Adrenal gland (tissue), 12 donors: ENCODE results near the gene MBNL1. TPM values are rescaled to one million over a fixed set of nuclear protein-coding genes. Genes with fewer than 3 reads are reported as not detected.
A peak's percentile ranks its signal among the peaks of the same experiment; 100 is the strongest.

Experiments
- DNase-seq, 7 donors: peaks; one replicate each; pipeline ENCODE4 v3.0.0-alpha.2; 2019 to 2020
- H3K27ac ChIP-seq, 5 donors: fragments of 200-600 bp; sonication (generic) in 4 of 5; 1 replicate in 3 of 5; 2 replicates in 2 of 5; pipeline versions ENCODE4 v1.5.1 to v1.8.0; 2016 to 2020; ENCODE audit warnings: mild to moderate bottlenecking in 1 of 5
- H3K27me3 ChIP-seq: fragments of 200-600 bp; 2 replicates; pipeline ENCODE4 v1.8.0; 2021
- H3K36me3 ChIP-seq, 2 donors: fragments of 200-600 bp; replicated peaks in 1 of 2; 1 replicate in 1 of 2; 2 replicates in 1 of 2; pipeline versions ENCODE4 v1.5.1 to v1.8.0; 2018 to 2022
- H3K4me1 ChIP-seq, 2 donors: fragments of 200-600 bp; replicated peaks in 1 of 2; 1 replicate in 1 of 2; 2 replicates in 1 of 2; pipeline versions ENCODE4 v1.5.1 to v1.8.0; 2018 to 2021
- H3K4me3 ChIP-seq, 4 donors: fragments of 200-600 bp; sonication (generic) in 3 of 4; one replicate each; pipeline ENCODE4 v1.5.1; 2016 to 2018
- H3K9me3 ChIP-seq, 3 donors: fragments of 200-600 bp; sonication (generic) in 1 of 3; replicated peaks in 1 of 3; 1 replicate in 2 of 3; 2 replicates in 1 of 3; pipeline versions ENCODE4 v1.5.1 to v1.8.0; 2016 to 2021
- POLR2A ChIP-seq, 2 donors: fragments of 450-650 bp; IDR thresholded peaks; one replicate each; pipeline ENCODE4 v1.6.1; 2017; ENCODE audit warnings: antibody characterized with exemption in 2 of 2, mild to moderate bottlenecking in 2 of 2, moderate library complexity in 1 of 2
- WGBS, 4 donors: extraction: QIAGEN DNeasy Blood & Tissue Kit in 2 of 4; methylation state at CpG; one replicate each; pipeline versions ENCODE4 v1.1.5 to v1.1.7; 2013 to 2017; 5-methylcytosine and 5-hydroxymethylcytosine counted together
- intact Hi-C, 2 donors: fragments of 100-400 bp; cut with DNase I; formaldehyde crosslinking; loops; one replicate each; pipeline versions ENCODE4 v1.14.1 to v1.15.0; 2022 to 2023
- polyA plus RNA-seq, 3 donors: library from polyadenylated mRNA; stranded (reverse); fragments of 200-250 nt in 2 of 3; fragments of 350-450 nt in 1 of 3; fragmentation: Illumina TruSeq in 1 of 3; extraction: RNeasy Lipid Tissue Mini Kit (QIAGEN cat#74804) in 1 of 3; gene quantifications; one replicate each; pipeline ENCODE4 v1.2.3, GENCODE V29; 2013 to 2014
- total RNA-seq, 9 donors: library from RNA; depleted of rRNA in 4 of 9; stranded (reverse); fragments of >200 nt in 4 of 9; fragments of 120-200 nt in 1 of 9; fragmentation: NEBNext Ultra II Directional in 1 of 9; extraction: Animal tissue kit (Norgen Biotek cat#: 25700) in 1 of 9; gene quantifications; one replicate each; pipeline versions ENCODE4 v1.1.0 to v1.2.4, GENCODE V29; 2013 to 2023
- TF ChIP-seq, protein P1 (sequence below), 6 experiments: fragments of 450-650 bp in 4 of 6; fragments of 200-600 bp in 2 of 6; sonication (generic) in 1 of 6; IDR thresholded peaks; 1 replicate in 5 of 6; 2 replicates in 1 of 6; pipeline versions ENCODE4 v1.5.1 to v1.8.0; 2016 to 2021; ENCODE audit warnings: antibody characterized with exemption in 6 of 6, mild to moderate bottlenecking in 2 of 6, moderate library complexity in 1 of 6
- donor health status: healthy with polysubstance abuse.
- donor health status: Bipolar disorder and iron deficiency.
- donor health status: DM: yes; HTN: yes; CAD: no.
- donor health status: DM: no; HTN: no; CAD: no.
- donor health status: DM: no; HTN: no; CAD: no.
- donor health status: DM: yes; HTN: yes; CAD: no.

The MBNL1 gene
- total and polyA plus RNA-seq, 12 donors, result 30.6 to 252 (median 122) TPM

DNA sequence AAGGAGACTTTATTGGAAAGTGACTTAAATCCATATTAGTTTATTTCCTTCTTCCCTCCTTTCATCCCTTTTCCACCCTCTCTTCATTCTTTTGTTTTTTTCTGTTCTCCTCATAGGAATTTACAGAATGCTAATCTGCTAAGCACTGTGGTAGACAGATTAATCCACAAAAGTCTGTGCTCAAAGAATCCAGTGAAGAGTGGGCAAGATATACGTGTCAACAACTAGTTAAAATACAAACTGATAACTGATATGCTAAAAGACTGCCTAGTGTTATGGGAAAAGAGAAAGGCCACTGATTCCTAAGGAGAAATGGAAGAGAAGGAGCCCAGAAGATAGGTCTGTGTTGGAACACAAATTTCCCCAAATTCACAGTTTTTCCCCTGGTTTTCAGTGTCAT lies 202.2 kb downstream of the MBNL1 start:
- no peaks in the 10 kb centered on the region for H3K9me3 ChIP-seq
- WGBS, 4 donors, result 73 to 85% (median 79%) methylated on average over 1 of the region's 1 CpG
- H3K4me1 ChIP-seq, result peaks cover 0 to 7% of the 10 kb centered on the region in 2 donors
- intact Hi-C loops, result no loop called here
- no peak overlapping the region for H3K27ac ChIP-seq
- H3K27me3 ChIP-seq, result no peaks in the 10 kb centered on the region
- DNase-seq, result no peak
- TF ChIP-seq, protein P1, sequence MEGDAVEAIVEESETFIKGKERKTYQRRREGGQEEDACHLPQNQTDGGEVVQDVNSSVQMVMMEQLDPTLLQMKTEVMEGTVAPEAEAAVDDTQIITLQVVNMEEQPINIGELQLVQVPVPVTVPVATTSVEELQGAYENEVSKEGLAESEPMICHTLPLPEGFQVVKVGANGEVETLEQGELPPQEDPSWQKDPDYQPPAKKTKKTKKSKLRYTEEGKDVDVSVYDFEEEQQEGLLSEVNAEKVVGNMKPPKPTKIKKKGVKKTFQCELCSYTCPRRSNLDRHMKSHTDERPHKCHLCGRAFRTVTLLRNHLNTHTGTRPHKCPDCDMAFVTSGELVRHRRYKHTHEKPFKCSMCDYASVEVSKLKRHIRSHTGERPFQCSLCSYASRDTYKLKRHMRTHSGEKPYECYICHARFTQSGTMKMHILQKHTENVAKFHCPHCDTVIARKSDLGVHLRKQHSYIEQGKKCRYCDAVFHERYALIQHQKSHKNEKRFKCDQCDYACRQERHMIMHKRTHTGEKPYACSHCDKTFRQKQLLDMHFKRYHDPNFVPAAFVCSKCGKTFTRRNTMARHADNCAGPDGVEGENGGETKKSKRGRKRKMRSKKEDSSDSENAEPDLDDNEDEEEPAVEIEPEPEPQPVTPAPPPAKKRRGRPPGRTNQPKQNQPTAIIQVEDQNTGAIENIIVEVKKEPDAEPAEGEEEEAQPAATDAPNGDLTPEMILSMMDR (IDR thresholded peaks at IDR 0.05), result no peak
- no peak for TF ChIP-seq POLR2A (IDR thresholded peaks at IDR 0.05)
- no peaks in the 10 kb centered on the region for H3K36me3 ChIP-seq
- H3K4me3 ChIP-seq, result no peak overlapping the region

GRCh38 chr3:152471814-152472671 lies 203.3 kb downstream of the MBNL1 start:
- peak overlapping the region in 1 of 4 donors; percentile 23 for H3K4me3 ChIP-seq
- no peaks in the 10 kb centered on the region for H3K9me3 ChIP-seq
- peaks cover 0 to 7% of the 10 kb centered on the region in 2 donors for H3K4me1 ChIP-seq
- no peaks in the 10 kb centered on the region for H3K36me3 ChIP-seq
- peak; percentile 64 to 88 (median 70) for DNase-seq
- 22 to 30% (median 26%) methylated on average over 15 of the region's 15 CpGs for WGBS, 4 donors
- H3K27ac ChIP-seq, result no peak overlapping the region
- TF ChIP-seq POLR2A (IDR thresholded peaks at IDR 0.05), result no peak
- TF ChIP-seq, protein P1 (IDR thresholded peaks at IDR 0.05), result peak; percentile 56 to 82 (median 72)
- intact Hi-C loops, result no loop called here
- H3K27me3 ChIP-seq, result no peaks in the 10 kb centered on the region

- TF ChIP-seq, protein P1 (IDR thresholded peaks at IDR 0.05), result no peak
- no peaks in the 10 kb centered on the region for H3K9me3 ChIP-seq
- no peak overlapping the region for H3K27ac ChIP-seq
- no peak for DNase-seq
- no peaks in the 10 kb centered on the region for H3K27me3 ChIP-seq
- intact Hi-C loops, result no loop called here
- 89 to 93% (median 90%) methylated on average over 3 of the region's 3 CpGs for WGBS, 4 donors
- H3K4me3 ChIP-seq, result no peak overlapping the region
- no peaks in the 10 kb centered on the region for H3K36me3 ChIP-seq
- peaks cover 0 to 7% of the 10 kb centered on the region in 2 donors for H3K4me1 ChIP-seq
Observed at GRCh38 chr3:152472672-152472954, 203.9 kb downstream of the MBNL1 start.

DNA sequence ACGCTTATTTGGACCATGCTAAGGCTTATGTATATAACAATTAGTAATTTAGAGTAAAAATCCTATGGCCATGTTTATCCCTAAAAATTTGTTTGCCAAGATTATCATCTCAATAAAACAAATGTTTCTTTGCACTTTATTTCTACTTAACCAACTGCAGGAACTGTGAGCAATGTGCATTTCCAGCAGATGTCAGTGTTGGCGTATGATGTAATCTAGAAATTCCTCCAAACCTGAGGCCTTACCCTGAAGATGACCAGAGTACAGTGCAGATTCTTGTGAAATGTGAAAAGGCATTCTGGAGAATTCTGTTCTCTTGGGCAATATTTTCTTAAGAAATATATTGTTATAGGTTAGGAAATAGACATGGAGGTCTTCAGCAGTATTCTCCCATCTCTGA lies 205.9 kb downstream of the MBNL1 start:
- Histone ChIP-seq H3K4me3 (no peak overlapping the region), H3K9me3 (no peaks in the 10 kb centered on the region), H3K36me3 (no peaks in the 10 kb centered on the region), H3K27me3 (no peaks in the 10 kb centered on the region), H3K4me1 (peaks cover 0 to 7% of the 10 kb centered on the region in 2 donors), H3K27ac (no peak overlapping the region)
- TF ChIP-seq POLR2A (IDR thresholded peaks at IDR 0.05), result no peak
- TF ChIP-seq, protein P1 (IDR thresholded peaks at IDR 0.05), result peak in 5 of 6 experiments; percentile 29 to 60 (median 57)
- intact Hi-C loops, result no loop called here
- peak in 3 of 7 donors; percentile 21 to 31 (median 28) for DNase-seq
- 78 to 86% (median 80%) methylated on average over 2 of the region's 2 CpGs for WGBS, 4 donors
